GM19043 (cell line): ENCODE results near the gene AKR1B15.
"Not testable (repeated sequence)": the region's sequence is repeated elsewhere in the genome, so short reads cannot be mapped to it uniquely, and the experiment has no call there.

ENCODE experiments used
- ATAC-seq: cut with Tn5 transposase; IDR thresholded peaks from one replicate; pipeline ENCODE4 v1.9.1; 2021; ENCODE audit warnings: low read depth; ENCODE audit not compliant: unreplicated experiment

AKR1B15 gene

GRCh38 chr7:134558370-134558769, 9.5 kb downstream of the AKR1B15 start:
- no peak for ATAC-seq

- ATAC-seq: not testable (repeated sequence)
Measured at GRCh38 chr7:134561616-134562015, 12.7 kb downstream of the AKR1B15 start.

GRCh38 chr7:134562136-134562535, 13.2 kb downstream of the AKR1B15 start:
- no peak for ATAC-seq

- not testable (repeated sequence) for ATAC-seq
Measured at GRCh38 chr7:134563398-134563749, 14.5 kb downstream of the AKR1B15 start.

- no peak for ATAC-seq
Measured at GRCh38 chr7:134565643-134566136, 16.8 kb downstream of the AKR1B15 start.

- ATAC-seq: no peak
Measured at GRCh38 chr7:134567368-134567767, 18.5 kb downstream of the AKR1B15 start.

- not testable (repeated sequence) for ATAC-seq
Measured at GRCh38 chr7:134569962-134570361, 21.1 kb downstream of the AKR1B15 start.

- no peak for ATAC-seq
Measured at GRCh38 chr7:134571101-134571500, 22.2 kb downstream of the AKR1B15 start.

GRCh38 chr7:134571746-134572461, 23.0 kb downstream of the AKR1B15 start:
- ATAC-seq: no peak

- ATAC-seq: no peak
Measured at GRCh38 chr7:134574322-134574721, 25.4 kb downstream of the AKR1B15 start.

- ATAC-seq: no peak
Measured at GRCh38 chr7:134584290-134584689, 35.4 kb downstream of the AKR1B15 start.

GRCh38 chr7:134585897-134586296, 37.0 kb downstream of the AKR1B15 start:
- ATAC-seq: no peak

- no peak for ATAC-seq
Measured at GRCh38 chr7:134587750-134588149, 38.8 kb downstream of the AKR1B15 start.

GRCh38 chr7:134589491-134589941, 40.6 kb downstream of the AKR1B15 start:
- ATAC-seq: no peak

GRCh38 chr7:134593530-134594392, 44.9 kb downstream of the AKR1B15 start:
- ATAC-seq: no peak

- ATAC-seq: no peak
Measured at GRCh38 chr7:134594877-134595276, 46.0 kb downstream of the AKR1B15 start.

- no peak for ATAC-seq
Measured at GRCh38 chr7:134599371-134599770, 50.5 kb downstream of the AKR1B15 start.

GRCh38 chr7:134601459-134601858, 52.5 kb downstream of the AKR1B15 start:
- ATAC-seq: no peak

- no peak for ATAC-seq
Measured at GRCh38 chr7:134602881-134603451, 54.1 kb downstream of the AKR1B15 start.

GRCh38 chr7:134605978-134606923, 57.3 kb downstream of the AKR1B15 start:
- ATAC-seq: no peak
